Measurements from ENCODE around the gene ZNF175. TPM values are rescaled to one million over a fixed set of nuclear protein-coding genes. Genes with fewer than 3 reads are reported as not detected.

The ZNF175 gene
- total RNA-seq, 1 donor from 2014 or later: 1.7 TPM

DNA sequence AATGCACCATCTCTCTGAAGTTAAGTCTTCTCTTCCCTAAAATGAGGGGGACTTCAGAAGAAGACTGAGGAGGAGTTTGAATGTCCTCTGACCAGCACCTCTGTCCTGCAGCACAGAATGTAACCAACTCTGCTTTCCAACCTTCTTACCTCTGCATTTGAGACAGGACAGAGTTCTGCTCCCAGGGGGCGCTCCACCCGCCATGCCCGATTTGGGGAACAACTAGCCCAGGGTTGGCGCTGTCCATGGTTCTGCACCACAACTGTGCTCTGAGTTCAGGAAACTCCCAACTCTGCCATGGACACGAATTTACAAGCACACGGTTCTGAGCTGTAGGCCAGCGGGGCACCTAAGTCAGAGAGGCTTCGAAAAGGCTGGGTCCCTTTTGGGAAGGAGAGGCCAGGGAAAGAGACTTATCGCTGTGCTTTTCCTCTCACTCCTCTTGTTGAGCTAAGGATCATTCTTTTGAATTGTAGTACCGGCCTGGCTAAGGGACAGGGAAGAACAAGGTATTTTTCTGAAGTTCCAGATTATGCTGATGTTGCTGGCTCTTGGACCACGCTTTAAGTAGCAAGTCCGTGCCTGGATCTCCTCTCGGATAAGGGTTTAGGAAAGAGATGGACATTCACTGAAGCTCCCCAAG lies 37.0 kb downstream of the ZNF175 start:
- TF ChIP-seq CTCF (conservative IDR thresholded peaks at IDR 0.05; ENCODE audit: low read depth, low read length): peak; percentile 71
- DNase-seq (ENCODE audit: low read depth): no peak
- H3K4me3 ChIP-seq (ENCODE audit: low read depth, low read length): no peak overlapping the region

DNA sequence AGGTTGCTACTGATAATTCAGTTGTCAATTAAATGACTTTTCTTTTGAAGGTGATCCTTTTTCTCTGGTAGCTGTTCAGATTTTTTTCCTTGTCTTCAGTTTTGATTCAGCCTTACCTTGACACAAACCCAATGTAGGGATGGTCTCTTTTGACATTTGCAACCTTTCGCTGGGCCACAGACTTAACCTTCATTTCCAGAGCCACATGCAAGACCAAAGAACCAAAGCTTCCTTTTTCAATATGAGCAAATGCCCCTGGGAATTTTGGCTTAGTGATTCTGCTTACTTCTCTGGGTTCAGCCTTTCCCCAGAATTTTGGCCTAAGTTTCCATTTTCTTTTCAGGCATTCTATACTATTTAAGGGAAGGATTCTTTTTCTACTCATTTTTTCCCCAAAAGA lies 39.5 kb downstream of the ZNF175 start:
- no peak for DNase-seq (ENCODE audit: low read depth)
- no peak for TF ChIP-seq CTCF (conservative IDR thresholded peaks at IDR 0.05; ENCODE audit: low read depth, low read length)

GRCh38 chr19:51614789-51615188 lies 43.7 kb downstream of the ZNF175 start:
- no peak for TF ChIP-seq CTCF (conservative IDR thresholded peaks at IDR 0.05; ENCODE audit: low read depth, low read length)
- no peak overlapping the region for H3K4me3 ChIP-seq (ENCODE audit: low read depth, low read length)
- no peak for DNase-seq (ENCODE audit: low read depth)

More for the DNA sequence above, 39.5 kb downstream of the ZNF175 start:
- H3K4me3 ChIP-seq (ENCODE audit: low read depth, low read length): no peak overlapping the region

- no peak for DNase-seq (ENCODE audit: low read depth)
- no peak for TF ChIP-seq CTCF (conservative IDR thresholded peaks at IDR 0.05; ENCODE audit: low read depth, low read length)
- H3K4me3 ChIP-seq (ENCODE audit: low read depth, low read length): no peak overlapping the region
Measured at GRCh38 chr19:51615991-51616390, 44.9 kb downstream of the ZNF175 start.

DNA sequence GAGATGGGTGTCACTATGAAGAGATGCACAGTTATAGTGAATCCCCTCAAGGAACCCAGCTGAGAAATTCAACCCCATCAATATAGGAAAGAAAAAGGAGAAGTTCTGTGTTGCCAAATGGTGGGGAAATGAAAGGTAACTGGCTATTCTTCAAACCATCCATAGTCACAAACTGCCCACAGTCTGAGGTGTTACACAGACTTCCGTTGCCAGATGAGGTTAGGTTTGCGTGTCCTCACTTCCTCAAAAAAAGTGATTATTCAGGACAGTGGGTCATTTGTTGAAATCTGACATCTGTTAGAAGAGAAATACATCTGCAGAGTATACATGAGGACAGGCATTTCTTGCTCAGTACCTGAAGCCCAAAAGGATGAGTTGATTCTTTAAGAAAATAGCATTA lies 50.1 kb downstream of the ZNF175 start:
- no peak overlapping the region for H3K4me3 ChIP-seq (ENCODE audit: low read depth, low read length)
- TF ChIP-seq CTCF (conservative IDR thresholded peaks at IDR 0.05; ENCODE audit: low read depth, low read length): no peak
- no peak for DNase-seq (ENCODE audit: low read depth)

GRCh38 chr19:51626675-51627074 lies 55.6 kb downstream of the ZNF175 start:
- no peak overlapping the region for H3K4me3 ChIP-seq (ENCODE audit: low read depth, low read length)
- DNase-seq (ENCODE audit: low read depth): no peak
- no peak for TF ChIP-seq CTCF (conservative IDR thresholded peaks at IDR 0.05; ENCODE audit: low read depth, low read length)

GRCh38 chr19:51627491-51628138 lies 56.5 kb downstream of the ZNF175 start:
- DNase-seq (ENCODE audit: low read depth): no peak
- TF ChIP-seq CTCF (conservative IDR thresholded peaks at IDR 0.05; ENCODE audit: low read depth, low read length): no peak
- H3K4me3 ChIP-seq (ENCODE audit: low read depth, low read length): no peak overlapping the region

All from epithelial cell of proximal tubule (primary cell).